ENCODE data around the gene PCARE.

The PCARE gene

DNA sequence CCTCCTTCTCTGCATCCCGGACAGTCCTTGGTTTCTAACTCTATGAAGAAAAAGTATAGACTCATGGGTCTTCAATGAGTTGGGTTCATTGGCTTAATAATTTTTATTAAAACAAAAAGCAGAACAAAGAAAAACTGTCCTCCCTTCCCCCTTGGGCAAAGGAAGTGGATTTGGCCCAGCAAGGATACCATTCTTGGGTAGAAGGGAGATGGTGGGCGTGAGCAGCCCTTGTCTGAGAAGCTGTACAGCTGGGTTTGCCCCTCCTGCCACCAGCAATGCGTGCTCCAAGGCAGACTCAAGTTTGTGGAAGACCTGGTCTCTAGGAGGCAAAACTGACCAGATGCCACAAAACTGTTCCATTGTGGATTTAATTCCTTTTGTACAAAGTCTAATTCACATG lies 12.7 kb downstream of the PCARE start:
- DNase-seq, result no peak

DNA sequence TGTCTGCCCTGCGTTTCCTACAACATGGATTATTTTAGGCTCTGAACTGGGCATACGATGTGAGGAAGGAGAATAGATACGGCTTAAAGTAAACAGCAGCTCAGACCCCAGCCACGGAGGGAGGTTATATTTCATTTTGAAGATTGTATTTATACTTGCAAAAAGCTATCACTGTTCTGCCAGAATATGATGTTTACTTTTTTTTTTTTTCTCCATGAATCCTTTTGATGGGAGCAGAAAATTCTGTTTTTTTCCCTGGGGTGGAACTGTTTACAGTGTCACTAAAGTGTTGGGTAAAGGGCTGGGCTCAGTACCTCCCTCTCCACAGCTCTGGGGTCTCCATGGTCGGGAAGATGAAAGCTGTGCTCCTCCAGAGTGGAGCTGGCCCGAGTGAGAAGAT lies 13.1 kb downstream of the PCARE start:
- no peak for DNase-seq

DNA sequence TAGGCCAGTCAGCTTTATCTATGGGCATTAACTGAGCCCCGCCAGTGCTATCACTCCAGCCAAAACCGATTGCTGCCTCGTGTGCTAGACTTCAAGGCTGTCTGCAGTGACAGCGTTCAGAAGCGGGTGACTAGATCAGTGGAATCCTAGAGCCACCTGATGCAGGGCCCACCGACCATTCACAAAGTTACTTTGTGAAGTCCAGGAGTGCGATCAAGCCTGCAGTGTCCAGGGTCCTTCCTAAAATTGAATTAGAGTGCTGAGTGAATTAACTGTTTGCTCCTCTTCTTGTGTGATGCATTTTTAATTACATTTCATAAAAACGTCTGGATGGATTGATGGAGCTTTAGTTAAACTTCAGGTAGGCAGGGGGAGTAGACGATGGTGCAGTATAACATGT lies 13.9 kb downstream of the PCARE start:
- DNase-seq, result no peak

DNA sequence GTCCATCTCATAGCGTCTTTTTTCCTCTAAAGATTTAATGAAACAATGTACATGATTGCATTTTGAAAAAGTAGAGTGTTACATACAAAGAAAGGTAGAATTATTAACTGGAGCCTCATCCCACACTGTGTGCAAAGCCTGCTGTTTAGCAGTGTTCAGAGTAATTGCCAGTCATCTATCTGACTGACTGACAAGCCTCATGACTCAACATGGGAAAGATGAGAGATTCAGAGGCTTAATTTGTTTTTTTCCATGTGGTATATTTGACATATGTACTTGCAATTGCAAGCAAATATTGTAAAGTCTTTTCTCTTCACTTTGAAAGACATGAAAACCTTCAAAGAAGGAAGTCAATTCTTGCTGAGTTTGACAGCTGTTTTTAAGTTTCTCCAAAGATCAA lies 14.7 kb downstream of the PCARE start:
- no peak for DNase-seq

DNA sequence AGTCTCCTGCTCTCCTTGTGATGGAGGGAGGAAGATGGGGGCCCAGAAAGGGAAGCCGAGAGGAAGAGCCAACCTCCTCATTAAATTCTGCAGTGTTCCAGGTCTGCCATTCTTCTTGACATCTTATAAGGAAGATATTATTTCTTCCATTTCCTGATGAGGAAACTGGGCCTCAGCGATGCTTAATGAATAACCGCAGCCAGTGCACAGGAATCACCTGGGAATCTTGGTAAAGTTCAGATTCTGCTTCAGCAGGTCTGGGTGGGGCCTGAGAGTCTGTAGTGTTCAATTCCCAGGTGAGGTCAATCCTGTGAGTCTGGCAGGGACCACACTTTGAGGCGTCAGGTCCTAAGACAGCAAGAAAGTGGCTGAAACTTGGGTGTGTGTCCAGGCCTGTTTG lies 17.3 kb downstream of the PCARE start:
- DNase-seq, result no peak

DNA sequence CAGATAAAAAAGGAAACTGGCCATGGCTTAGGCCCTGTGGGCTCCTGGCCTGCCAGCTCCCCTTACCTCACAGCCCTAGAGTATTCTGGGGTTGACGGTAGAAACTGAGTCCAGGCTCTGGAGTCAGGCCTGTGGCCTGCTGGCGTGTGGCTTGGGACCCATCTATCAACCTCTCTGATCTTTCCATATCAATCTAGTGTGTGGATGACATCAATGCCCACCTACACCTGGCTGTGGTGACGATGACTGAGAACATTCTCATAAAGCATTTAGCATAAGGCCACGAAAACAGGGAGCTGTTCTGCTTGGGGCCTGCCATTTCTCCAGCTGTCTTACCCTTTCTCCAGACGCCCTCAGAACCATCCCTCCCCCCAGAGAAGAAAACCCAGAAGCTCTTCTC lies 17.9 kb downstream of the PCARE start:
- no peak for DNase-seq

DNA sequence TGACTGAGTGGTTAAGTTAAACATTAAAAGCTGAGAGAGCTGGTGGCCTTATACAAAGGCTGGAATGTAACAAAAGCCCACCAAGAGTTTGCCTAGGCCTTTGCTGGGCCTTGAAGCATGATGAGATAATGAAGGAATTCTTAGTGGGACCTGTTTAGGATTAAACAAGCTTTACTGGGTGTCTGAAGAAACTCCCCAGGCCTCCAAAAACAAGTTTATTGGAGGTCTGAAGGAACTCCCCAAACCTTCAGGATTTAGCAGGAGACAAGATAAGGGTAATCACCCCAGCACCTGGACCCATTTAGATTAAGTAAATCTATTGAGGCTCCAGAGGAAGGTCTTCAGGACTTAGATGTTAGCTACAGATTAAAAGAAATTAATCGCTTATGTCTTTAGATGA lies 18.7 kb downstream of the PCARE start:
- no peak for DNase-seq

DNA sequence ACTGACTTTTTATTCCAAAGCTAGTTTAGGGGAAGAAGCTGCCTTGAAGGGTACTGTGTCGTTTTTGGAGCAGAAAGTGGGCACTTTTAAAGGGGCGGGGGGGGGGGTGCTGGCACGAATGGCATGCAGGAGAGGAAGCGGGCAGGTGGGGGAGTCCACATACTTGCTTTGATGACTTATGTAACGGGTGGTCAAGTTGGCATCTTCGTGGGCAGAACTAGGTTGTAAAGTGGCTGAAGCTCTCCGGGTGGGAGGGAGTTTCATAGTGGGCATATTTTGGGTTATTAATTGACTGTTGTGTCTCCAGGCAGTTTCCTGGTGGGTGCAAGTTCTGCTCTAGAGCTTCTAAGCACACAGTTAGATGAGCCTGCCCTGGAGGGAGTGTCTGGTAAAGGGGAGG lies 19.9 kb downstream of the PCARE start:
- DNase-seq, result no peak

DNA sequence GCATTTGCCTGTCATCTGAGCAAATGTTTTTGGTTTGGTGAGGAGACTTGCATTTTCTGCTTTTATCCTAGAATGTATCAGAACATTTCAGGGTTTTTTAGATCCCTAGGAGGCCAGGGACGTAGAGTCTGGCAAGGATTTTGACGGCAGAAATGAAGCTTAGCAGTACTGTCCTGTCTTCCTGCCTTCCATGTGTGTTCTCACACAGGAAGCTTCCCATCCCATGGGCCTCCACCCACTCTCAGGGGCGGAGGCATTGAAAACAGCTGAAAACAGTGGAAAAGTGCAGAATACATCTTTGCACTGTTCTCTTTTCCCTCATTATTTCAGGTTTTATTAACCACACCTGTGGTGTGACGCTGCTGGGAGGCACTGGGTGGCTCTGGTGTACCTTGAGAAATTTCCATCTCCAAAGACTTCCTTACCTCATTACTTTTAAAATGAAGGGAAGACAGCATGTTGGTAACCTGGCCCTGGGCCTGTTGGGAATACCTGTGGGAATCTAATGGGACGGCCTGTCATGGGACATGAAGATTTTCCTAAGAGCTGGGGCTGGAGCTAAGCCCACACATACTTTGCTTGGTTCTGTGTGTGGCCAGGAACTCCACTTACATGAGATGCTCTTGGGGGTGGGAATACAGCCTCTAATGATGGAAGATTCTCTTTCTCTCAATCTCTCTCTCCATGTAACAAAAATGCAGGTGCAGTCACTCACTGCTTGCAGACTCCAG lies 20.5 kb downstream of the PCARE start:
- no peak for DNase-seq

DNA sequence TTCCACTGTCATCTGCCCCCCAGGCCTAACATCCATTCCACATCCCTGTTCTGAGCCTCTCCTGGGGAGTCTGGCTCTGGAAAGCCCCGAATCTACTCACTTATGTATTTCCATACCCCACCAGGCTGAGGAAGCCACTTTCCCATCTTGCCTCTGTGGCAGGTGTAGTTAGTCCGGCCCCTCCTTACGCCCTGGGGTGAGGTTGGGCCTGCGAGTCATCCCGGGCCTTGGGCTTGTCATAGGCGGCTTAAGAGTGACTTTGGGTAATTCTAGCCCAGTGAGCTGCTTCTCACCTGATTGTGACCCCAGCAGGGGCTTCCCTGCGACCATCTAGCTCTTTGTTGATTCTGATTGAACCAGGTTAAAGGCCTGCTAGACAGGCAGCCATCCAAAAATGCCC lies 21.1 kb downstream of the PCARE start:
- DNase-seq, result no peak

DNA sequence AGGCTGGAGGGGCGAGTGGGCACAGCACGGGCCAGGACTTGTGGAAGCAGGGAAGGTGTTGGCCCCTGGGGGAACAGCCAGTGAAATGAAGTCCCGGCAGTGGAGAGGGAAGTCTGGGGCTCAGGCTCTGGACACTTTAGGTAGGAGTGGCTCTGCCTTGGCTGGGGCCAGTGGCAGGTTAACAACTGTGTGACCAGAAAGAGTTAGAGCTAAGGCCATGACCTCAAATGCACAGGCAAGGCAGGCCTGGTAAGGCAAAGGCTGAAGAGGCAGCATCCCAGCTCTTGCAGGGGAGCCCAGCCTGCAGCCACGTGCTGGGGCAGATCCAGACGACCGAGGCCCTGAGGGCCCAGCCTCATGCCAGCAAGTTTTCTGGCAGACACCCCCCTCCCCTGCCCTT lies 21.5 kb downstream of the PCARE start:
- DNase-seq, result no peak

DNA sequence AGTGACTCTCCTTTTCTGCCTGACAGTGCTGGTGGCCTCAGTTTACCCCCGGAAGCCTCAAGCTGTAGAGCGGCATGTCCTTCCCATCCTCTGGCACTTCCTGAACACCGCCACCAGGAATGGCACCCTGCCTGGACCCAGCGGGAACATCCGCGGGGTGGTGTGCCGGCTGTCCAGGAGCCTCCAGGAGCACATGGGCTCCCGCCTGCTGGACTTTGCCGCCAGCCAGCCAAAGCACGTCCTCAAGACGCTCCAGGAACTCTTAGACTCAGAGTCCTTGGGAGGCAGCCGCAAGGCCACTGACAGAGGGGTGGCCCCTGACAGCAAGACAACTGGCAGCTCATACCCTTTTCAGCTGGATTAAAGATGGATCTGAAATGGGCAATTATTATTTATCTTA lies 22.6 kb downstream of the PCARE start:
- DNase-seq, result no peak

DNA sequence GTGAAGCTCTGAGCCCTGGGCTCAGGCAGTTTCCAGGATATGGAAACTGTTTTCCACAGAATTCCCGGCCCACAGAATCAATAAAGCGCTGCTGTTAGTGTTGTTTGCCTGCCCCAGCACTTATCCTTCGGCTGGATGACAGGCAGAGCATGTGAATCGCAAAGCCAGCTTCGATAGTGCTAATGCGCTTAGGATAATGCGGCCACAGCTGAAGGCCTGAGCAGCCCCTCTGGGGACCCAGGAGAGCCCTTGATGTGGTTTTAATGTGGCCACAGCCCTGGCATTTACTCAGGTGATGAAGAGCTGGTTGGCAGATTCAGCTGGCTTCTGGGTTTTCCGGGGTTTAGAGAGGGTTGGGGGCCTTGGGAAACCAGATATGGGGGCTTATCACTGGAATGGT lies 23.7 kb downstream of the PCARE start:
- DNase-seq, result no peak

DNA sequence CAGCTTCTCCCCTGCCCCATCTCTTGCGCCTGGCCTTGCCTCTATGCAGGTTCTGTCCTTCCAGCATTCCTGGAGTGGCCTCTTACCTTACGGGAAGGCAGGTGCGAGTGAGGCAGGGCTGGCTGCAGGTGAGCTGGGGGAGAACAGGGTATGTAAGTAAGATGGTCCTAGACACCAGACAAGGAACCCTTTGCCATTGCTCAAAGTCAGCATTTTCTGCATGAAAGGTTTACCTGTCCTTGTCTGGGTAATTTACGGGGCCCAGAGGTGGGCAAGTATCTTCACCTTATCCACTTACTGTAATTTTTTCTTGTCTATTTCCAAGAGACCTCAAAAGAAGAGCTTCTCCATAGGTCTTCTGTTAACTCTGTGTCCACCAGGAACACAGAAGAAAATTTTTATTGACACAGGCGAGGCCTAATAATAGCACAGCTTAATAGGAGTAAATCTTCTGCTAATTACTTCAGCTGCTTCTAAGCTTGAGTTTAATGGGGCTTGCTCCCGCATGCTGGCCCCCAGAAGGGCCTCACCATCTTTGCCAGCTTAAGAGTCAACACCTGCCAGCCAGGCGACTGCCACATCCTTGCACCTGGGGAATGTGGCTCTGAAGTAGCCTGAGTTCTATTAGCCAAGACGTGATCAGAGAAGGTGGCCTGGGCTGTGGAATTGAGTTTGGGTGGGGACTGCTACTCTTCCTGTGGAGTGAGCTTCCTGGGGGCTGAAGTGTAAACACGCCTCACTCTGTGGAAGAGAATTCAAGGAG lies 27.1 kb downstream of the PCARE start:
- DNase-seq, result no peak

DNA sequence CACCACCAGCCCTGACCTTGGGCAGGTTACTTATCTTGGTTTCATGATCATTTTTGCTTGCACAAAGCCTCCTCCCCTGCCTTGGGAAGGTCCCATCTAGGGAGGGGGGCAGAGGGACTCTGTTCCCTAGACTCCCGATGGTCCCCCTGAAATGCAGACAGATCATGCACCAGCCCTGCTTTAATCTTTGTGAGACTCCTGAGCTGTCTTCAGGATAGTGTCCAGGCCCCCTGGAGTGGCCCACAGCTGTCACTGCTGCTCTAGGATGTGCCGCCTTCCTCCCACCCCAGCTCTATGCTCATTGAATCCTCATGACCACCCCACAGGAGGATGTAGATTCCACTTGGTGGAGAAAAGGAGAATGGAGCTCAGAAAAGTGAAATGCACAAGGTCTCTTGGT lies 28.0 kb downstream of the PCARE start:
- no peak for DNase-seq

DNA sequence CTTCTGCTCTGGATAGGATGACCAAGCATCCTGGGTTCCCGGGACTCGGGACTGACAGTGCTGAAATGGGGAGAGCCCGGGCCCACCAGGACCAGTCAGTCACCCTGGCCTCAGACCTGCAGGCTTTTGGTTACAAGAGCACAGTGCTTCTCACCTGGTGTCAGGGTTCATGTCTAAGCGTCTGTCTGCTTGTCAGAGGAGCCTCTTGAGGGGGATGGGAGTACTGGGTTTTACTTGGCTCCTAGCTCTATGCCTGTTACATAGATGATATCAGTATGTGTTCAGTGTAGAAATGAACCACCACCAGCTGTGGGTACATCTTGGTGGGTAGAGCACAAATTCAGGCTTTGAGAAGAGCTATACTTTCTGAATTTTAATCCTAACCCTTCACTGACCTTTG lies 29.9 kb downstream of the PCARE start:
- no peak for DNase-seq

DNA sequence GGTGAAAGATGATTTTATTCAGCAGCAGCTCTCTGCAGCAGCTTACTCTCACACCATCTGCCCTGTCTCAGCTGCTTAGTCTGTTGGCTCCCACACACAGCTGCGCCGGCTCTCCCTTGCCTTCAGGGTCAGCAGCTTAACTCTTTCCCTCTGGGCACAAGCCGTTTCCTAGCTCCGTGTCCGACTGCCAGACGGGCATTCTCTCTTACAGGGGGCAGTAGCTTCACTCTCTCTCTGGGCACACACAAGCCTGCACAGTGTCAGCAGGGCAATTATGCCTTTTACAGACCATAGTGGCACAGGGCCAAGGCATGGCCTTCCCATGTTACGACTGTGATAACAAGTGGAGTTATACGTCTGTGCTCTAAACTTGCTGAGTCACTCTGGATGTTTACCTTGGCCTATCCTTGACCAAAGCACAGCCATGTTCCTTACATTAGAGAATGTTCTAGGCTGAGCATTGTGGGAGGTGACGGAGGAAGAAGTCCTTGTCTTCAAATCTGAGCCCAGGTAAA lies 31.7 kb downstream of the PCARE start:
- no peak for DNase-seq

DNA sequence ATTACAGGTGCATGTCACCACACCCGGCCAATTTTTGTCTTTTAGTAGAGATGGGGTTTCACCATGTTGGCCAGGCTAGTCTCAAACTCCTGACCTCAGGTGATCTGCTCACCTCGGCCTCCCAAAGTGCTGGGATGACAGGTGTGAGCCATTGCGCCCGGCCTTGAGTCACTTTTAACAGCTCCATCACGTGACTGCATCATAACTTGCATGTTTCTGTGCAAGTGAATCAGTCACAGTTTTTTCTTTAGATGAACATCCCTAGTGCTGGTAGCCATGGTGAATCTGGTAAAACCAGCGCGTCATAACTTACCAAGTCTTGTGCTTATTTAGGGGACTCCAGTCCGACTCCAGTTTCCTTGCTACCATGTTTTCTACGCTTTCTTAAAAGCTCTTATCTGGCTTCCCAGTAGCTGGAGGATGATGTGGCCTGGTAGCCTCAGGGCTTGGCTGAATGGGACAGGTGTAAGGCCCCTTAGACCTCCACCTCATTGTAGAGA lies 33.1 kb downstream of the PCARE start:
- DNase-seq, result no peak

DNA sequence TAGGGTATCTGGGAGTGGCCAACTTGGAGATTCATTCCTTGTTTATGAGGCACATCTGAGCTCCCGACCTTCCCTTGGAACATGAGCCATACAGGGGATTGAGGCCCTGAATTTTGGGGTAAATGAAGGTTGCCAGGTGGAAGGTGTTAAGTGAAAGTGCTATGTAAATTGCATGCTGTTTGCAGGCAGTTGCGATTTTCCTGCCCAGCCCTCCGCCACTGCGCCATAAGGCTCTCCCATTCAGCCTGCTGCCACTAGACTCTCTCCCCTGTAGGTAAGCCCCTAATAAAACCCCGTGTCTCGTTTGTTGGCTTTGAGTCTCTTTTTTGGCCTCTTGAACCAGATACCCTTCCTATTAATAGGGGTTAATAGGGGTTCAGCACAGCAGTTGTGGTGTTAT lies 33.8 kb downstream of the PCARE start:
- DNase-seq, result no peak

DNA sequence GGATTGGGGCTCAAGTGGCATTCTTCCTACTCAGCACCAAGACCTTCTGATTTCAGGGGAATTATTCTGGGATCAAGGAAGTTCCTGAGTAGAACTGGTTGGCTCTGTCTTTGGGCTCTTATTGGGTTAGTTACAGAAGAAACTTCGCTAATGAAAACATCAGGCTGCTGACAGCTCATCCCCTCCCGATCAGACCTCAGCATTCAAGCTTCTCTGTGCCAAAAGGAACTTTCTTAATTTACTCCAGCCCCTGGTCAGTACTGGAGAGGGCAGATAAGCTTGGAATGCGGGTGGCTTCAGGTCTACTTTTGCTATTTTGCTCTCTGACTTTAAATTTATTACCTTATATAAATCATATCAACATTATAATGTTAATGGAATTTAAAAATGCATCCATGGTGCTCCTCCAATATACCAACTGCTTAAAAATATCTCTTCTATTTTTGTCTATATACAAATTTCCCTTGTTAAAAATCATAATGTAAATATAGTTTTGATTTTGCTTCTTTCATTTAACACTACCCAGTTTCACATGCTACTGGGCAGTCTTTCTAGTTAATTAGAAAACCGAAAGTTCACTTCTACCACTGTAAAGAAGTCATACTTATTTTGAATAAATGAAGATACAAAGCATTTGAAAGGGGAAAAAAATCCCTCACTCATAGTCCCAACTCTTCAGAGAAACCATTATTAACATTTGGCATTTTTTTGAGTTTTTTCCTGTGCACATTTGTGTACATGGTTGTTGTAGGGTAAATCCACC lies 34.4 kb downstream of the PCARE start:
- DNase-seq, result no peak

DNA sequence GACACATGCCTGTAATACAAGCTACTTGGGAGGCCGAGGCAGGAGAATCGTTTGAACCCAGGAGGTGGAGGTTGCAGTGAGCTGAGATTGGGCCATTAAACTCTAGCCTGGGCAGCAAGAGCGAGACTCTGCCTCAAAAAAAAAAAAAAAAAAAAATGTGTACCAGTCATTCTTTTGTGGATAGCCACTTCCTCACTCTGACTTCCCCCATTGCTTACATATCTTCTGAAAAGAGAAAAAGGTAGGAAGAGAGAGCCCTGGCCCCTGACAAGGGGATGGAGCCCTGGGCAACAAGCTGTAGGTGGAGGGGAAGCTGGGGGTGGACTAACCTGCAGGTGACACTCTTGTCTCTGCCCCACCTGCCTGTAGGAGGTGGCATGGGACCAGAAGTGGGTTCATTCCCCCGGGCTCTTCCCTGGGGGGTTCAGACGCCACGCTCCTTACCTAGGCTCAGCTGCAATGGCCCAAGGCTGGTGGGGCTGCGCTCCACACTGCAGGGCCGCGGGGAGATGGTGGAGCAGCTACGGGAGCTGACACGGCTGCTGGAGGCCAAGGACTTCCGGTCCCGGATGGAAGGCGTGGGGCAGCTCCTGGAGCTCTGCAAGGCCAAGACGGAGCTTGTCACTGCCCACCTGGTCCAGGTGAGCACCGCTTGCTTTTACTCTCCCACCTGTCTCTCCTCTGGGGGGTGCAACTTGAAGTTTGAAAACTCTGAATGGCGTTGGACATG lies 39.1 kb downstream of the PCARE start:
- no peak for DNase-seq

DNA sequence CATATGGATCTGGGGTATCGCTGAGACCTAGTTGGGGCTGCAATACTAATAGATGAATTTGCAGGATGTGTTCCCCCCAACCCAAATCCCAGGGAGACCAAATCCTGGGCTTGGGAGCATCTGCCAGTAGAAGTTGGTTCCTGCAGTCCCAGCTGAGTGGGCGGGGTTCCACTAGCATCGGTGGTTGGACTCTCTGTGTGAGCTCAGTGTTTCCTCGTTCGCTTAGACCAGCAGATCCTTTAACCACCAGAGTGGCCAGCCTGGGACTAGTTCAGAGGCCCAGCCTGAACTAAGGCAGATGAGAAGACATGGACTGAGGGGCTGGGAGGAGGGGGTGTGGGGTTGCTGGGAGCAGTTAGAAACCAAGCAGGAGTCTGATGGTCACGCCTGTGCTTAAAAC lies 40.7 kb downstream of the PCARE start:
- DNase-seq, result no peak

DNA sequence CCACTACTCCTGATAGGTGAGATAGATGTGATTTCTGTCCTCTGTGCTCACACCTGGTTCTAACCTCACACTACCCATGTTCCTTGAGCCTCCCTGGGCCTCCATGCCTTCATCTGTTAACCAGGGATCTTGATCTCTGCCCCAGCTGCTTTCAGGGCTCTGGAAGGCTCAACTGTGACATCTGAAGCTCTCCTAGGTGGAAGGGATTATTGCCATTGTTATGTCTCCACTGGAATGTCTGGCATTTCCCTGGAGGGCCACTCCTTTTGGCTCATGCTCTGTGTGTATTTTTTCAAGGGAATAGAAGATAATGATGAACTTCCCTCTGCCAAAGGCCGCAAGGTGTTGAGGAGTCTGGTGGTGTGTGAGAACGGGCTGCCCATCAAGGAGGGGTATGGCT lies 41.2 kb downstream of the PCARE start:
- no peak for DNase-seq

Data from NCI-H446 treated with DMSO at 0.1 percent for 48 hours (cell line).